GF-D8 (cell line): ENCODE results near the gene FCAR.
"Not testable (repeated sequence)": the region's sequence is repeated elsewhere in the genome, so short reads cannot be mapped to it uniquely, and the experiment has no call there.

Experiments used
- DNase-seq: peaks from one replicate; lab custom pipeline; 2025; lab: John Stamatoyannopoulos, UW

FCAR gene

DNA sequence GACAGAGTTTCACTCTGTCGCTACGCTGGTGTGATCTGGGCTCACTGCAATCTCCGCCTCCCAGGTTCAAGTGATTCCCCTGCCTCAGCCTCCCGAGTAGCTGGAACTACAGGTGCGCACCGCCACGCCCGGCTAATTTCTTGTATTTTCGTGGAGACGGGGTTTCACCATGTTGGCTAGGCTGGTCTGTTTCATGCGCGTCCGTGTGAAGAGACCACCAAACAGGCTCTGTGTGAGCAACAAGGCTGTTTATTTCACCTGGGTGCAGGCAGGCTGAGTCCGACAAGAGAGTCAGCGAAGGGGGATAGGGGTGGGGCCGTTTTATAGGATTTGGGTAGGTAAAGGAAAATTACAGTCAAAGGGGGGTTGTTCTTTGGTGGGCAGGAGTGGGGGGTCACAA lies 20.1 kb downstream of the FCAR start:
- DNase-seq, result not testable (repeated sequence)

GRCh38 chr19:54896036-54896435 lies 22.0 kb downstream of the FCAR start:
- DNase-seq, result no peak

DNA sequence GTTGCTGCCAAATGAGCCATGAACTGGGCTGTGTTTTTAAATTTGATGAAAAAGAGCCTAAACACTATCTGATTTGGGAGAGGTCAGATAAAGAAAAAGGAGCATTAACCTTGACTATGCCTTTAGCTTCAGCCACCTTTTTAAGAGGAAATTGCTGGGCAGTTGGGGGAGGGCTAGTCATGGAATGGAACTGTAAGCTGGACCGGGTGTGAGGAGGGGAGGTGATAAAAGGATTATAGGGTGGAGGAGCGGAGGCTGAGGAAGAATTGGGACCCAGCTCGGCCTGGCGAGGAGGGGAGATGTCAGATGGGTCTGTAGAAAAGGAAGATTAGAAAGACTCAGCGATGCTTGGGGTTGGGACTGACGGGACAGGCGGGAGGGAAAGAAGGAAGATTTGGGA lies 24.6 kb downstream of the FCAR start:
- not testable (repeated sequence) for DNase-seq

- DNase-seq, result not testable (repeated sequence)
Measured at GRCh38 chr19:54899646-54900045, 25.6 kb downstream of the FCAR start.

GRCh38 chr19:54901153-54901552 lies 27.1 kb downstream of the FCAR start:
- DNase-seq, result peak; percentile 32

GRCh38 chr19:54902061-54902460 lies 28.0 kb downstream of the FCAR start:
- DNase-seq, result no peak

DNA sequence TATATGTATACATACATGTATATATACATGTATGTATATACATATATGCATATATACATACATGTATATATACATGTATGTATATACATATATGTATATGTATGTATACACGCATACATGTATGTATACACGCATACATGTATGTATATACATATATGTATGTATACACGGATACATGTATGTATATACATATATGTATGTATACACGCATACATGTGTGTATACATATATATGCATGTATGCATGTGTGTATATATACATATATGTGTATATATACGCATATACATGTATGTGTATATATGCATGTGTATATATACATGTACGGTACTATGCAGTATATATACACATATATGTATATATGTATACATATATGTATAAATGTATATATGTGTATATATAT lies 29.3 kb downstream of the FCAR start:
- no peak for DNase-seq

DNA sequence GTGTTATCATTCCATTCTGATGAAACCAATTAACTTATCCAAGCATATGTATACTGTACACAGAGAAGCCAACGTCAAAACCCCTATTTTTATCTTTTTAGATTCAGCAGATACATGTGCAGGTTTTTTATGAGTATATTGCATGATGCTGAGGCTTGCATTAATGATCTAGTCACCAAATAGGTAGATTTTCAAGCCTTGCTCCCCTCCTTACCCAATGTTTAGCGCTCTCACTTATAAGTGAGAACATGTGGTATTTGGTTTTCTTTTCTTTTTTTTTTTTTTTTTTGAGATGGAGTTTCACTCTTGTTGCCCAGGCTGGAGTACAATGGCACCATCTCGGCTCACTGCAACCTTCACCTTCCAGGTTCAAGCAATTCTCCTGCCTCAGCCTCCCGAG lies 30.2 kb downstream of the FCAR start:
- not testable (repeated sequence) for DNase-seq

DNA sequence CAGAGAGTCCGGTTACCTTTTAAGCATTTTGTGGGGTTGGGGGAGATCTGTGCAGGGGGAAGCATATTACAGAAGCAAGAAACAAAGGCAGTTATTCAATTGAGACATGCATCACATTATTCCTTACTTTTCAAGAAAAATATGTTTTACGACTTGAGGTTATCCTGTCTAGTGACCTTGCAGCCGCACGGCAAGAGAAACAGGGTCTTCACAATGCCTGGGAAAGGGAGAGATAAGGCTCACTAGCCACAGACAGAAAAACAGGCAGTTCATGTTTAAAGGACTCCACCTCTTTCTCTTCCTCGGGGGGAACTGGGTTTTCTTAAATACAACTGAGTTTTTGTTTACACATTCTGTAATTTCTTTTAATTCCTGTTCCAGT lies 31.4 kb downstream of the FCAR start:
- DNase-seq, result no peak

GRCh38 chr19:54905803-54906511 lies 31.9 kb downstream of the FCAR start, which contains the start of gene NCR1:
TSS of gene NCR1 (plus strand) at chr19:54906148. CDS start at chr19:54906188, 40 bp downstream.
- no peak for DNase-seq

DNA sequence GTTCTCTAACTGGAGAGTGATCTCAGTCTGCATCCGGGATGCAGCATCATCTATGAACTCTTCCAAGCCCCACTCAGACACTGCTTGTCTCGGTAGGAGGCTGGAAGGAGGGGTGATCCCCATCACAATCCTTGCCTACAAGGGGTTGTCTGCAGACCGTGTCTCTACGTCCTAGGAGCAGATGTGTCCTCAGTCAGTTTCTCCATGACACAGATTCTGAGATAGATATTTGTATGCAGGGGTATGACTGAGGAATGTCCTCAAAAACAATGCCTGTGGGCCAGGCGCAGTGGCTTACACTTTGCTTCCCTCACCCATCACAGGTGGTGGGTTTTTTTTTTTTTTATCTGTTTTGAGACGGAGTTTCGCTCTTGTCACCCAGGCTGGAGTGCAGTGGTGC lies 32.8 kb downstream of the FCAR start:
- DNase-seq, result no peak

DNA sequence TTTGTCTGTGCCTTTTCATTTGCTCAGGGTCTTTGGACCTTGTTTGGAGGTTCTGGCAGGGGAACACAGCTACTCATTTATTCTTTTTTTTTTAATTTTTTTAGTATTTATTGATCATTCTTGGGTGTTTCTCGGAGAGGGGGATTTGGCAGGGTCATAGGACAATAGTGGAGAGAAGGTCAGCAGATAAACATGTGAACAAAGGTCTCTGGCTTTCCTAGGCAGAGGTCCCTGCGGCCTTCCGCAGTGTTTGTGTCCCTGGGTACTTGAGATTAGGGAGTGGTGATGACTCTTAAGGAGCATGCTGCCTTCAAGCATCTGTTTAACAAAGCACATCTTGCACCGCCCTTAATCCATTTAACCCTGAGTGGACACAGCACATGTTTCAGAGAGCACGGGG lies 33.9 kb downstream of the FCAR start:
- not testable (repeated sequence) for DNase-seq

- no peak for DNase-seq
Measured at GRCh38 chr19:54916822-54917221, 42.8 kb downstream of the FCAR start.

GRCh38 chr19:54918499-54918898 lies 44.5 kb downstream of the FCAR start:
- DNase-seq, result no peak

- not testable (repeated sequence) for DNase-seq
Measured at GRCh38 chr19:54919646-54920563, 45.9 kb downstream of the FCAR start.

GRCh38 chr19:54921082-54921481 lies 47.0 kb downstream of the FCAR start:
- DNase-seq, result no peak

GRCh38 chr19:54923276-54923675 lies 49.2 kb downstream of the FCAR start:
- no peak for DNase-seq

GRCh38 chr19:54928299-54928698 lies 54.3 kb downstream of the FCAR start:
- no peak for DNase-seq

- DNase-seq, result no peak
Measured at GRCh38 chr19:54937926-54938325, 63.9 kb downstream of the FCAR start.

DNA sequence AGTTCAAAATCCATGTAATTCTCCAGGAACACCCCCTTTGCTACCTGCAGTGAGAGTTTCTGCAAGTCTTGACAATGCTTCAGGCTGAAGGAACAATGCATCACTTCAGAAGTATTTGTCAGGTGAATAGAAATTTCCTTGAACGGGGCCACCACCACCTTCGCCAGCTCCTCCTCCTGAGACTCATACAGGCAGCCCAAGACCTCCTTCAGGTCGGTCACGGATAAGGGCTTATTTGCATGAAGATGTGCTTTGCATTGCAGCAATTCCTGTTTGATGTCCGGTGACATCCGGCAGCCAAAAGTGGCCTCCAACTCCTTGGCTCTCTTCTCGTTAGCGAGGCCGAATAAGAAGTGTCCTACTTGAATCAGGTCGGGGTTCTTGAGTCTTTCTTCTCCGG lies 64.9 kb downstream of the FCAR start:
- DNase-seq, result no peak

DNA sequence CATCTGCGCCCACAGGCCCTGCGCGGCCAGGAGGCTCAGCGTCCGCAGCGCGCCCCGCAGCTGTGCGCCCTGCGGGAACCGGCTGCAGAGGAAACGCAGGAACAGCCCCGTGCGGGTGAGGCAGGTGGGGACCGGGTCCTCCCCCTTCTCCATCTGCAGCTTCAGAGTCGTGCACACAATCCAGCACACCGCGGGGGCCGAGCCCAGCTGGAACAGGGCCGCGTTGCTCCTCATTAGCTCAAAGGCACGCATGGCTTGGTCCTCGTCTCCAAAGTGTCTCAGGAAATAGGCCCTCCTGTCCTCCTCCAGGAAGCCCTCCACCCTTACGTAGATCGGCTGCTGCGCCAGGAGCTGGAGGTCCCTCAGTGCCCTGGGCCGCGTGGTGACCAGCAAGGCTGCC lies 65.5 kb downstream of the FCAR start:
- not testable (repeated sequence) for DNase-seq
